ENCODE data around the gene TAS2R43.
"Not testable (repeated sequence)": the region's sequence is repeated elsewhere in the genome, so short reads cannot be mapped to it uniquely, and the experiment has no call there.

The TAS2R43 gene

GRCh38 chr12:11130382-11130781 lies 38.3 kb upstream of the TAS2R43 start:
- DNase-seq (ENCODE audit: low read depth, low spot score), result no peak
- no peak for TF ChIP-seq CTCF (IDR thresholded peaks at IDR 0.05; ENCODE audit: insufficient read depth, low read length, missing control alignments)
- ChIA-PET CTCF (no interaction called here), POLR2A (no interaction called here)
- H3K4me3 ChIP-seq (ENCODE audit: low read depth, low read length), result no peak overlapping the region

- POLR2A ChIA-PET; CTCF ChIA-PET; DNase-seq (ENCODE audit: low read depth, low spot score); H3K4me3 ChIP-seq (ENCODE audit: low read depth, low read length): not testable (repeated sequence)
Observed at GRCh38 chr12:11114130-11114529, 22.0 kb upstream of the TAS2R43 start.

GRCh38 chr12:11111213-11111612 lies 19.1 kb upstream of the TAS2R43 start:
- H3K4me3 ChIP-seq (ENCODE audit: low read depth, low read length); POLR2A ChIA-PET; DNase-seq (ENCODE audit: low read depth, low spot score); CTCF ChIA-PET: not testable (repeated sequence)

- POLR2A ChIA-PET, result no interaction called here
- DNase-seq (ENCODE audit: low read depth, low spot score), result no peak
- no peak overlapping the region for H3K4me3 ChIP-seq (ENCODE audit: low read depth, low read length)
- no peak for TF ChIP-seq CTCF (IDR thresholded peaks at IDR 0.05; ENCODE audit: insufficient read depth, low read length, missing control alignments)
- CTCF ChIA-PET, result no interaction called here
Observed at GRCh38 chr12:11108862-11109261, 16.7 kb upstream of the TAS2R43 start.

GRCh38 chr12:11107719-11108118 lies 15.6 kb upstream of the TAS2R43 start:
- CTCF ChIA-PET, result no interaction called here
- no peak for TF ChIP-seq CTCF (IDR thresholded peaks at IDR 0.05; ENCODE audit: insufficient read depth, low read length, missing control alignments)
- POLR2A ChIA-PET, result no interaction called here
- DNase-seq (ENCODE audit: low read depth, low spot score), result no peak
- H3K4me3 ChIP-seq (ENCODE audit: low read depth, low read length), result no peak overlapping the region

- CTCF ChIA-PET, result no interaction called here
- no peak for DNase-seq (ENCODE audit: low read depth, low spot score)
- TF ChIP-seq CTCF (IDR thresholded peaks at IDR 0.05; ENCODE audit: insufficient read depth, low read length, missing control alignments), result no peak
- POLR2A ChIA-PET, result no interaction called here
- H3K4me3 ChIP-seq (ENCODE audit: low read depth, low read length), result no peak overlapping the region
Observed at GRCh38 chr12:11106288-11106687, 14.2 kb upstream of the TAS2R43 start.

GRCh38 chr12:11105546-11105945 lies 13.4 kb upstream of the TAS2R43 start:
- no peak for TF ChIP-seq CTCF (IDR thresholded peaks at IDR 0.05; ENCODE audit: insufficient read depth, low read length, missing control alignments)
- ChIA-PET CTCF (no interaction called here), POLR2A (no interaction called here)

GRCh38 chr12:11094910-11095309 lies 2.8 kb upstream of the TAS2R43 start:
- H3K4me3 ChIP-seq (ENCODE audit: low read depth, low read length); CTCF ChIA-PET; DNase-seq (ENCODE audit: low read depth, low spot score); POLR2A ChIA-PET: not testable (repeated sequence)

More at GRCh38 chr12:11105546-11105945, 13.4 kb upstream of the TAS2R43 start:
- no peak for DNase-seq (ENCODE audit: low read depth, low spot score)
- H3K4me3 ChIP-seq (ENCODE audit: low read depth, low read length), result no peak overlapping the region
